ENCODE data around the gene OSBP. TPM values are rescaled to one million over a fixed set of nuclear protein-coding genes. Genes with fewer than 3 reads are reported as not detected.
"Not testable (repeated sequence)": the region's sequence is repeated elsewhere in the genome, so short reads cannot be mapped to it uniquely, and the experiment has no call there.

The OSBP gene
- total and polyA plus RNA-seq, 4 donors = 15.0 to 42.4 (median 29.9) TPM

GRCh38 chr11:59643390-59643789, 27.8 kb upstream of the OSBP start:
- WGBS, 2 donors = 94 to 96% methylated on average over 3 of the region's 3 CpGs
- no peak overlapping the region for H3K27ac ChIP-seq (ENCODE audit: low read depth in 1 of 2, low read length in 2 of 2)
- H3K36me3 ChIP-seq (ENCODE audit: control insufficient read depth in 1 of 2, insufficient read depth in 2 of 2, low read length in 1 of 2) = peaks cover 9 to 12% of the 10 kb centered on the region in 2 donors
- intact Hi-C loops (cut with DNase I) = no loop called here
- H3K4me1 ChIP-seq (ENCODE audit: control insufficient read depth in 1 of 2, insufficient read depth in 2 of 2, low read length in 2 of 2) = no peaks in the 10 kb centered on the region
- H3K4me3 ChIP-seq (ENCODE audit: low read length in 2 of 2) = no peak overlapping the region
- ATAC-seq (ENCODE audit: low FRiP score) (no peak), DNase-seq (no peak)
- no peaks in the 10 kb centered on the region for H3K9me3 ChIP-seq (ENCODE audit: control insufficient read depth, low read length)
- H3K27me3 ChIP-seq (ENCODE audit: control insufficient read depth in 1 of 2, insufficient read depth in 2 of 2, low read length in 1 of 2) = no peaks in the 10 kb centered on the region

GRCh38 chr11:59641156-59641555, 25.6 kb upstream of the OSBP start:
- no peaks in the 10 kb centered on the region for H3K9me3 ChIP-seq (ENCODE audit: control insufficient read depth, low read length)
- no peak for ATAC-seq (ENCODE audit: low FRiP score)
- 84 to 92% methylated on average over 3 of the region's 3 CpGs for WGBS, 2 donors
- no peak overlapping the region for H3K27ac ChIP-seq (ENCODE audit: low read depth in 1 of 2, low read length in 2 of 2)
- no peak overlapping the region for H3K4me3 ChIP-seq (ENCODE audit: low read length in 2 of 2)
- no peaks in the 10 kb centered on the region for H3K4me1 ChIP-seq (ENCODE audit: control insufficient read depth in 1 of 2, insufficient read depth in 2 of 2, low read length in 2 of 2)
- intact Hi-C loops (cut with DNase I) = no loop called here
- no peaks in the 10 kb centered on the region for H3K27me3 ChIP-seq (ENCODE audit: control insufficient read depth in 1 of 2, insufficient read depth in 2 of 2, low read length in 1 of 2)
- DNase-seq = no peak
- H3K36me3 ChIP-seq (ENCODE audit: control insufficient read depth in 1 of 2, insufficient read depth in 2 of 2, low read length in 1 of 2) = peaks cover 7 to 13% of the 10 kb centered on the region in 2 donors

GRCh38 chr11:59630493-59630892, 14.9 kb upstream of the OSBP start:
- intact Hi-C loops (cut with DNase I) = no loop called here
- H3K27me3 ChIP-seq (ENCODE audit: control insufficient read depth in 1 of 2, insufficient read depth in 2 of 2, low read length in 1 of 2) = no peaks in the 10 kb centered on the region
- H3K27ac ChIP-seq (ENCODE audit: low read depth in 1 of 2, low read length in 2 of 2) = no peak overlapping the region
- H3K9me3 ChIP-seq (ENCODE audit: control insufficient read depth, low read length) = no peaks in the 10 kb centered on the region
- ATAC-seq (ENCODE audit: low FRiP score) (no peak), DNase-seq (no peak)
- H3K36me3 ChIP-seq (ENCODE audit: control insufficient read depth in 1 of 2, insufficient read depth in 2 of 2, low read length in 1 of 2) = no peaks in the 10 kb centered on the region
- no peak overlapping the region for H3K4me3 ChIP-seq (ENCODE audit: low read length in 2 of 2)
- H3K4me1 ChIP-seq (ENCODE audit: control insufficient read depth in 1 of 2, insufficient read depth in 2 of 2, low read length in 2 of 2) = no peaks in the 10 kb centered on the region
- WGBS, 2 donors = 88 to 90% methylated on average over 2 of the region's 2 CpGs

- intact Hi-C loops (cut with DNase I) = no loop called here
- no peaks in the 10 kb centered on the region for H3K36me3 ChIP-seq (ENCODE audit: control insufficient read depth in 1 of 2, insufficient read depth in 2 of 2, low read length in 1 of 2)
- ATAC-seq (ENCODE audit: low FRiP score) (no peak), DNase-seq (no peak)
- H3K4me1 ChIP-seq (ENCODE audit: control insufficient read depth in 1 of 2, insufficient read depth in 2 of 2, low read length in 2 of 2) = no peaks in the 10 kb centered on the region
- no peaks in the 10 kb centered on the region for H3K27me3 ChIP-seq (ENCODE audit: control insufficient read depth in 1 of 2, insufficient read depth in 2 of 2, low read length in 1 of 2)
- H3K9me3 ChIP-seq (ENCODE audit: control insufficient read depth, low read length) = no peaks in the 10 kb centered on the region
- H3K4me3 ChIP-seq (ENCODE audit: low read length in 2 of 2) = no peak overlapping the region
- no peak overlapping the region for H3K27ac ChIP-seq (ENCODE audit: low read depth in 1 of 2, low read length in 2 of 2)
Observed at GRCh38 chr11:59629996-59630395, 14.4 kb upstream of the OSBP start.

- H3K36me3 ChIP-seq (ENCODE audit: control insufficient read depth in 1 of 2, insufficient read depth in 2 of 2, low read length in 1 of 2); DNase-seq; H3K4me3 ChIP-seq (ENCODE audit: low read length in 2 of 2); ATAC-seq (ENCODE audit: low FRiP score); H3K27ac ChIP-seq (ENCODE audit: low read depth in 1 of 2, low read length in 2 of 2); intact Hi-C loops (cut with DNase I); H3K9me3 ChIP-seq (ENCODE audit: control insufficient read depth, low read length); H3K27me3 ChIP-seq (ENCODE audit: control insufficient read depth in 1 of 2, insufficient read depth in 2 of 2, low read length in 1 of 2); H3K4me1 ChIP-seq (ENCODE audit: control insufficient read depth in 1 of 2, insufficient read depth in 2 of 2, low read length in 2 of 2): not testable (repeated sequence)
- 42 to 51% methylated on average over 4 of the region's 4 CpGs for WGBS, 2 donors
Observed at GRCh38 chr11:59626969-59627368, 11.4 kb upstream of the OSBP start.

GRCh38 chr11:59625703-59626102, 10.1 kb upstream of the OSBP start:
- ATAC-seq (ENCODE audit: low FRiP score) (no peak), DNase-seq (no peak)
- Histone ChIP-seq H3K27ac (ENCODE audit: low read depth in 1 of 2, low read length in 2 of 2) (no peak overlapping the region), H3K36me3 (ENCODE audit: control insufficient read depth in 1 of 2, insufficient read depth in 2 of 2, low read length in 1 of 2) (no peaks in the 10 kb centered on the region), H3K27me3 (ENCODE audit: control insufficient read depth in 1 of 2, insufficient read depth in 2 of 2, low read length in 1 of 2) (no peaks in the 10 kb centered on the region), H3K9me3 (ENCODE audit: control insufficient read depth, low read length) (no peaks in the 10 kb centered on the region), H3K4me3 (ENCODE audit: low read length in 2 of 2) (no peak overlapping the region), H3K4me1 (ENCODE audit: control insufficient read depth in 1 of 2, insufficient read depth in 2 of 2, low read length in 2 of 2) (no peaks in the 10 kb centered on the region)
- WGBS, 2 donors = 85% methylated on average over 3 of the region's 3 CpGs
- intact Hi-C loops (cut with DNase I) = no loop called here

GRCh38 chr11:59617876-59618275, 2.3 kb upstream of the OSBP start:
- intact Hi-C loops (cut with DNase I) = loop anchor here in 1 of 2 donors (5.0 kb wide), 1 partner anchor 66 kb away; no protein-coding TSS in a partner anchor
- ATAC-seq (ENCODE audit: low FRiP score) (no peak), DNase-seq (no peak)
- Histone ChIP-seq H3K27ac (ENCODE audit: low read depth in 1 of 2, low read length in 2 of 2) (no peak overlapping the region), H3K9me3 (ENCODE audit: control insufficient read depth, low read length) (no peaks in the 10 kb centered on the region), H3K27me3 (ENCODE audit: control insufficient read depth in 1 of 2, insufficient read depth in 2 of 2, low read length in 1 of 2) (no peaks in the 10 kb centered on the region), H3K4me3 (ENCODE audit: low read length in 2 of 2) (no peak overlapping the region), H3K36me3 (ENCODE audit: control insufficient read depth in 1 of 2, insufficient read depth in 2 of 2, low read length in 1 of 2) (no peaks in the 10 kb centered on the region), H3K4me1 (ENCODE audit: control insufficient read depth in 1 of 2, insufficient read depth in 2 of 2, low read length in 2 of 2) (peaks cover 0 to 1% of the 10 kb centered on the region in 2 donors)
- WGBS, 2 donors = 78 to 84% methylated on average over 1 of the region's 1 CpG

- Histone ChIP-seq H3K4me1 (ENCODE audit: control insufficient read depth in 1 of 2, insufficient read depth in 2 of 2, low read length in 2 of 2) (peaks cover 1 to 3% of the 10 kb centered on the region in 2 donors), H3K27me3 (ENCODE audit: control insufficient read depth in 1 of 2, insufficient read depth in 2 of 2, low read length in 1 of 2) (no peaks in the 10 kb centered on the region), H3K27ac (ENCODE audit: low read depth in 1 of 2, low read length in 2 of 2) (peak overlapping the region; percentile 89 to 93), H3K4me3 (ENCODE audit: low read length in 2 of 2) (peak overlapping the region; percentile 35 to 36), H3K36me3 (ENCODE audit: control insufficient read depth in 1 of 2, insufficient read depth in 2 of 2, low read length in 1 of 2) (no peaks in the 10 kb centered on the region), H3K9me3 (ENCODE audit: control insufficient read depth, low read length) (no peaks in the 10 kb centered on the region)
- 11 to 12% methylated on average over 18 of the region's 18 CpGs for WGBS, 2 donors
- peak in 1 of 2 donors; percentile 96 for DNase-seq
- intact Hi-C loops (cut with DNase I) = loop anchor here in 1 of 2 donors (1.0 to 5.0 kb wide), 2 partner anchors 53 to 64 kb away; partner anchors contain the start of gene PATL1
- no peak for ATAC-seq (ENCODE audit: low FRiP score)
Observed at GRCh38 chr11:59616396-59616982, 915 bp upstream of the OSBP start.

GRCh38 chr11:59615120-59615636, 396 bp downstream of the OSBP start:
- ATAC-seq (ENCODE audit: low FRiP score) (no peak), DNase-seq (peak; percentile 56 to 76)
- Histone ChIP-seq H3K36me3 (ENCODE audit: control insufficient read depth in 1 of 2, insufficient read depth in 2 of 2, low read length in 1 of 2) (no peaks in the 10 kb centered on the region), H3K4me1 (ENCODE audit: control insufficient read depth in 1 of 2, insufficient read depth in 2 of 2, low read length in 2 of 2) (peaks cover 1 to 3% of the 10 kb centered on the region in 2 donors), H3K4me3 (ENCODE audit: low read length in 2 of 2) (peak overlapping the region; percentile 58 to 68), H3K27me3 (ENCODE audit: control insufficient read depth in 1 of 2, insufficient read depth in 2 of 2, low read length in 1 of 2) (no peaks in the 10 kb centered on the region), H3K9me3 (ENCODE audit: control insufficient read depth, low read length) (no peaks in the 10 kb centered on the region), H3K27ac (ENCODE audit: low read depth in 1 of 2, low read length in 2 of 2) (peak overlapping the region in 1 of 2 donors; percentile 72)
- 0% methylated on average over 24 to 51 of the region's 51 CpGs for WGBS, 2 donors
- intact Hi-C loops (cut with DNase I) = loop anchor here in 1 of 2 donors (5.0 kb wide), 1 partner anchor 63 kb away; no protein-coding TSS in a partner anchor

All from aorta (tissue), 5 donors.